Karpas-422 (cell line): ENCODE results near the gene BCL2. TPM values are rescaled to one million over a fixed set of nuclear protein-coding genes. Genes with fewer than 3 reads are reported as not detected.

Source experiments
- DNase-seq: peaks from one replicate; pipeline ENCODE4 v3.0.0-alpha.2; 2015
- H2AFZ ChIP-seq: fragments of 200-600 bp; sonication (generic); 2 replicates; pipeline ENCODE4 v1.6.1; 2014; ENCODE audit warnings: antibody characterized with exemption, low read length, mixed read lengths
- H3K27ac ChIP-seq: fragments of 200-600 bp; sonication (generic); 2 replicates; pipeline ENCODE4 v1.5.1; 2014; ENCODE audit warnings: mild to moderate bottlenecking, low read length, moderate library complexity
- H3K27me3 ChIP-seq: fragments of 200-600 bp; sonication (generic); 2 replicates; pipeline ENCODE4 v1.6.1; 2014; ENCODE audit warnings: low read length, mixed read lengths
- H3K36me3 ChIP-seq: fragments of 200-600 bp; sonication (generic); 2 replicates; pipeline ENCODE4 v1.6.1; 2014; ENCODE audit warnings: low read length, mixed read lengths; ENCODE audit not compliant: insufficient read depth
- H3K4me1 ChIP-seq: fragments of 200-600 bp; sonication (generic); 2 replicates; pipeline ENCODE4 v1.6.1; 2014; ENCODE audit warnings: mild to moderate bottlenecking, low read length, mixed read lengths
- H3K4me2 ChIP-seq: fragments of 200-600 bp; sonication (generic); 2 replicates; pipeline ENCODE4 v1.6.1; 2014; ENCODE audit warnings: low read length, low read depth, mild to moderate bottlenecking; ENCODE audit not compliant: poor library complexity, severe bottlenecking
- H3K4me3 ChIP-seq: fragments of 200-600 bp; sonication (generic); 2 replicates; pipeline ENCODE4 v1.5.1; 2014; ENCODE audit warnings: mild to moderate bottlenecking, antibody characterized with exemption, low read length, mixed read lengths
- H3K79me2 ChIP-seq: fragments of 200-600 bp; sonication (generic); 2 replicates; pipeline ENCODE4 v1.6.1; 2014; ENCODE audit warnings: mild to moderate bottlenecking, low read length, mixed read lengths
- H3K9ac ChIP-seq: fragments of 200-600 bp; sonication (generic); 2 replicates; pipeline ENCODE4 v1.6.0; 2014; ENCODE audit warnings: low read length
- H3K9me2 ChIP-seq: fragments of 200-600 bp; sonication (generic), shearing (Covaris generic); replicated peaks from 2 replicates; pipeline ENCODE4 v1.6.0; 2014; ENCODE audit warnings: mild to moderate bottlenecking, low read length, moderate library complexity; ENCODE audit not compliant: insufficient read depth
- H3K9me3 ChIP-seq: fragments of 300-700, 200-600 bp; sonication (generic); 2 replicates; pipeline ENCODE4 v1.6.1; 2014; ENCODE audit warnings: low read length, mixed read lengths
- H4K20me1 ChIP-seq: fragments of 200-600 bp; sonication (generic); 2 replicates; pipeline ENCODE4 v1.6.1; 2014; ENCODE audit warnings: mild to moderate bottlenecking, antibody characterized with exemption, low read length, low read depth; ENCODE audit not compliant: insufficient read depth
- total RNA-seq: library from RNA; depleted of rRNA; stranded (reverse); fragments of >200 nt; shearing (Covaris generic); gene quantifications from 2 replicates; pipeline ENCODE4 v1.2.3, GENCODE V29; 2014; ENCODE audit warnings: low replicate concordance

BCL2 gene
- total RNA-seq, 1 experiment from 2014 or later = 271 TPM

DNA sequence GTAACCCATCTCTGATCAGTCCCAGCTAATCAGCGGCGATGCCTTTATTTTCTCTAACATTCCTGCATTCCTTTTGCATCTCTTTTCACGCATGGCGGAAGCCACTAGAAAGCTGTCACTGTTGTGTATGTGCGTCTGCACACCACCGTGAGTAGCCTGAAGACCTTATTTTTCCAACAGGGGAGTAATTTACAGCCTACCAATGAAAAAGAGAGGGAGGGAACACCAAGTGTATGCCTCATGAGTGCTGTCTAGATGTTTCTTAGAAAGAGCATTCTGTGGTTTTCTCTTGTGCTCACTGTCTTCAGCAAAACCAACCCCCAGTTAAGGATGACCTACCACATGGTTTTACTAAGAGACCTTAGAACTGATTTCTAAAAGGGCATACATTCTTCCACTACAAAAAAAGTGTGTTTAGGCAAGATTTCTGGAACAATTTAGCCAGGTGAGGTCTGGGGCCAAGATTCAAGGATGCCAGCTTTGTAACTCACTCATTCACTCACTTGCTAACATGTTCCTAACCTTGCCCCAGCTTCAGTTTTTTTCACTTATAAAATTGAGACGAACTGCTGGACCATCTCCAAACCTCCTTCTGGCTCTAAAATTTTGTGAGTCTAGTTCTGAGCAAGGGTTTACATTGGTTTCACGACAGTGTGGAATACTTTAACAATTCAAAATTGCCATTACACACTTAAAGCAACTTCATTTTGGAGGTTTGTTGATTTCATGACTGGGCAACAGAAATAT is 51.4 kb downstream of the BCL2 start:
- no peak overlapping the region for H3K4me2 ChIP-seq
- no peak overlapping the region for H3K27ac ChIP-seq
- H3K9me2 ChIP-seq = no peaks in the 10 kb centered on the region
- peaks cover 4% of the 10 kb centered on the region; the same call in 1 of the 2 replicates for H3K4me1 ChIP-seq
- no peaks in the 10 kb centered on the region for H3K27me3 ChIP-seq
- no peak overlapping the region for H3K9ac ChIP-seq
- no peaks in the 10 kb centered on the region for H3K9me3 ChIP-seq
- H3K36me3 ChIP-seq = peaks cover 23% of the 10 kb centered on the region
- H3K4me3 ChIP-seq = no peak overlapping the region
- H4K20me1 ChIP-seq = peaks cover 25% of the 10 kb centered on the region
- peaks cover 98% of the 10 kb centered on the region for H3K79me2 ChIP-seq
- H2AFZ ChIP-seq = no peak overlapping the region
- no peak for DNase-seq

GRCh38 chr18:63266888-63267790 is 52.4 kb downstream of the BCL2 start:
- Histone ChIP-seq H3K36me3 (peaks cover 23% of the 10 kb centered on the region), H3K4me1 (no peaks in the 10 kb centered on the region), H3K4me2 (no peak overlapping the region), H3K9me2 (no peaks in the 10 kb centered on the region), H2AFZ (no peak overlapping the region), H4K20me1 (peaks cover 25% of the 10 kb centered on the region), H3K9ac (no peak overlapping the region), H3K4me3 (no peak overlapping the region), H3K9me3 (no peaks in the 10 kb centered on the region), H3K27me3 (no peaks in the 10 kb centered on the region), H3K79me2 (peaks cover 98% of the 10 kb centered on the region), H3K27ac (no peak overlapping the region)
- DNase-seq = no peak

DNA sequence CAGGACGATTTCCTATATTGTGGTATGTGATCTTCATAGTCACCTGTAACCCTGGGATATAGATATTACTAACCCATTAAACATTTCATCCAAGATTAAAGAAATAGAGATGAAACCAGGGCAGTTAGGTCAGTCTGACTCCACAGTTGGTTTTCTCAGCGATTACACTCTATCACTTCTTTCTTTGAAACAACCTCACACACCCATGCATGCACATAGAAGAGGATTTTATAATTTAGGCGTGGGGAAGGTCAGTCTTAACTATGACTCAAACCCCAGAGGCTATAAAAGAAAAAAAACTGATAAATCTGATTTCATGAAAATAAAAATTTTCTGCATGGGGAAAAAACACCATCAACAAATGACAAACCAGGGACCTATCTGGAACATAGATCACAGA is 54.2 kb downstream of the BCL2 start:
- Histone ChIP-seq H3K27ac (no peak overlapping the region), H3K4me1 (no peaks in the 10 kb centered on the region), H3K4me2 (no peak overlapping the region), H3K9me3 (no peaks in the 10 kb centered on the region), H3K9ac (no peak overlapping the region), H4K20me1 (peaks cover 29% of the 10 kb centered on the region; the same call in 1 of the 2 replicates), H3K9me2 (no peaks in the 10 kb centered on the region), H3K27me3 (no peaks in the 10 kb centered on the region), H2AFZ (no peak overlapping the region), H3K79me2 (peaks cover 97% of the 10 kb centered on the region), H3K36me3 (peaks cover 26% of the 10 kb centered on the region), H3K4me3 (no peak overlapping the region)
- DNase-seq = no peak

GRCh38 chr18:63264871-63265270 is 54.7 kb downstream of the BCL2 start:
- no peaks in the 10 kb centered on the region for H3K9me2 ChIP-seq
- H3K4me2 ChIP-seq = no peak overlapping the region
- H2AFZ ChIP-seq = no peak overlapping the region
- H3K27ac ChIP-seq = no peak overlapping the region
- no peak for DNase-seq
- peaks cover 29% of the 10 kb centered on the region for H3K36me3 ChIP-seq
- no peaks in the 10 kb centered on the region for H3K9me3 ChIP-seq
- no peaks in the 10 kb centered on the region for H3K4me1 ChIP-seq
- H3K27me3 ChIP-seq = no peaks in the 10 kb centered on the region
- peaks cover 33% of the 10 kb centered on the region; the same call in 1 of the 2 replicates for H4K20me1 ChIP-seq
- H3K4me3 ChIP-seq = no peak overlapping the region
- H3K79me2 ChIP-seq = peaks cover 97% of the 10 kb centered on the region
- no peak overlapping the region for H3K9ac ChIP-seq

DNA sequence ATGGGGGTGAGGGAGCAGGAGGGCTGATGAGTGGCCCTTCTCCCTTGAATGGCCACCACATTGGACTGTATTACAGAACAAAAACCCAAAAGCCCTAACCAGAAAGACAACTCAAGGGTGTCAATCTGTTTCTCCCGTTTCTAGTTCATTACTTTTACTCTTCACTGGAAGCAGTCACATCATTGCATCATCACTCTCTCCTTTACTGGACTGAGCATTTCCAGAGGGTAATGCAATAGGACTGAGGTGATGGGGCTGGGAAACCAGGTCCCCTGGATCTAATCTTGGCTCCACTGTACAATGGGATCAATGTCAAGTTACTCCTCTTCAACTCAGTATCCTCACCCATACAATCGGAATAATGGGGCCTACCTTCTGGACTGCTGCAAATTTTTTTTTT is 56.1 kb downstream of the BCL2 start:
- H3K4me1 ChIP-seq = no peaks in the 10 kb centered on the region
- H3K27me3 ChIP-seq = no peaks in the 10 kb centered on the region
- no peak for DNase-seq
- H3K4me3 ChIP-seq = no peak overlapping the region
- no peak overlapping the region for H2AFZ ChIP-seq
- H3K9me3 ChIP-seq = no peaks in the 10 kb centered on the region
- H3K9ac ChIP-seq = no peak overlapping the region
- no peaks in the 10 kb centered on the region for H3K9me2 ChIP-seq
- H4K20me1 ChIP-seq = peaks cover 30% of the 10 kb centered on the region; the same call in 1 of the 2 replicates
- H3K79me2 ChIP-seq = peaks cover 98% of the 10 kb centered on the region
- H3K27ac ChIP-seq = no peak overlapping the region
- peaks cover 22% of the 10 kb centered on the region for H3K36me3 ChIP-seq
- H3K4me2 ChIP-seq = no peak overlapping the region

GRCh38 chr18:63262369-63263335 is 56.9 kb downstream of the BCL2 start:
- no peak overlapping the region for H3K9ac ChIP-seq
- H3K79me2 ChIP-seq = peaks cover 98% of the 10 kb centered on the region
- H3K9me2 ChIP-seq = no peaks in the 10 kb centered on the region
- no peak overlapping the region for H2AFZ ChIP-seq
- no peaks in the 10 kb centered on the region for H3K9me3 ChIP-seq
- no peak overlapping the region for H3K27ac ChIP-seq
- no peak overlapping the region for H3K4me3 ChIP-seq
- H3K27me3 ChIP-seq = no peaks in the 10 kb centered on the region
- peaks cover 24% of the 10 kb centered on the region; the same call in 1 of the 2 replicates for H4K20me1 ChIP-seq
- peaks cover 24% of the 10 kb centered on the region for H3K36me3 ChIP-seq
- DNase-seq = no peak
- no peaks in the 10 kb centered on the region for H3K4me1 ChIP-seq
- no peak overlapping the region for H3K4me2 ChIP-seq

- Histone ChIP-seq H3K27me3 (no peaks in the 10 kb centered on the region), H3K36me3 (peaks cover 34% of the 10 kb centered on the region), H3K4me2 (no peak overlapping the region), H3K27ac (no peak overlapping the region), H3K9ac (no peak overlapping the region), H3K4me3 (no peak overlapping the region), H3K79me2 (peaks cover 99% of the 10 kb centered on the region), H4K20me1 (peaks cover 22% of the 10 kb centered on the region; the same call in 1 of the 2 replicates), H3K4me1 (no peaks in the 10 kb centered on the region), H3K9me3 (no peaks in the 10 kb centered on the region), H3K9me2 (no peaks in the 10 kb centered on the region), H2AFZ (no peak overlapping the region)
- DNase-seq = no peak
These were observed 58.5 kb downstream of the BCL2 start for GRCh38 chr18:63261029-63261428.
